ENCODE results near the gene ECE2.

ECE2 gene

DNA sequence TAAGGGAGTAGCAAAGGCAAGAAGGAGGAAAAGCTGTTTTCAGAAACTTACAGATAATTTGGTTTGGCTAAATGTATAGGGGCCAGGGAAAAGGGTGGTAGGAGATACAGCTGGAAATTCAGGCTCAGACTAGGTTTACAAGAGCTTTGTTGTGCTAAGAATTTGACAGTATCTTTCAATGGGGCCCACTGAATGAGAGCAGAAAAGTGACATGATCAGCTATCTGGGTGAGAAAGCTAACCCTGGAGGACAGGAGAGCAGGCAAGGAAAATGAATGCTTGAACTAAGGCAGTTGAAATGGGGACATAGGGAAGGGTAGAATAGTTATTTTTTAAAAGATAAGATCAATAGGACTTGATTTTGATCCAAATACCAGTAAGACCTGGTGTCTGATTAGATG, 35.8 kb downstream of the ECE2 start:
- no peak for FAIRE-seq

DNA sequence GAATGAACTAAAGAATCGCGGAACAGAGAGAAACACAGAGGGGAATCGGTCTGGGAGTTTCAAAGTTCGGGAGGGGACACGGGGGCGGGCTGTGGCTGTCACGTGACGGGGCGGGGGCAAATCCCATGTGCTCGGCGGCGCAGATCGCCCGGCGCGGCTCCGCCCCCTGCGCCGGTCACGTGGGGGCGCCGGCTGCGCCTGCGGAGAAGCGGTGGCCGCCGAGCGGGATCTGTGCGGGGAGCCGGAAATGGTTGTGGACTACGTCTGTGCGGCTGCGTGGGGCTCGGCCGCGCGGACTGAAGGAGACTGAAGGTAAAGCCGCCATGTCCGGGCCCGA, 38.5 kb downstream of the ECE2 start, which contains the start of gene EIF4G1:
EIF4G1 (plus strand) TSS at position 244 of the 337 bp plus-strand sequence. CDS start 1,191 bp downstream, outside the sequence.
- FAIRE-seq (peak; percentile 74), DNase-seq (ENCODE audit: low spot score) (peak; percentile 98)

More for the DNA sequence above, 35.8 kb downstream of the ECE2 start:
- DNase-seq (ENCODE audit: low spot score) = no peak

DNA sequence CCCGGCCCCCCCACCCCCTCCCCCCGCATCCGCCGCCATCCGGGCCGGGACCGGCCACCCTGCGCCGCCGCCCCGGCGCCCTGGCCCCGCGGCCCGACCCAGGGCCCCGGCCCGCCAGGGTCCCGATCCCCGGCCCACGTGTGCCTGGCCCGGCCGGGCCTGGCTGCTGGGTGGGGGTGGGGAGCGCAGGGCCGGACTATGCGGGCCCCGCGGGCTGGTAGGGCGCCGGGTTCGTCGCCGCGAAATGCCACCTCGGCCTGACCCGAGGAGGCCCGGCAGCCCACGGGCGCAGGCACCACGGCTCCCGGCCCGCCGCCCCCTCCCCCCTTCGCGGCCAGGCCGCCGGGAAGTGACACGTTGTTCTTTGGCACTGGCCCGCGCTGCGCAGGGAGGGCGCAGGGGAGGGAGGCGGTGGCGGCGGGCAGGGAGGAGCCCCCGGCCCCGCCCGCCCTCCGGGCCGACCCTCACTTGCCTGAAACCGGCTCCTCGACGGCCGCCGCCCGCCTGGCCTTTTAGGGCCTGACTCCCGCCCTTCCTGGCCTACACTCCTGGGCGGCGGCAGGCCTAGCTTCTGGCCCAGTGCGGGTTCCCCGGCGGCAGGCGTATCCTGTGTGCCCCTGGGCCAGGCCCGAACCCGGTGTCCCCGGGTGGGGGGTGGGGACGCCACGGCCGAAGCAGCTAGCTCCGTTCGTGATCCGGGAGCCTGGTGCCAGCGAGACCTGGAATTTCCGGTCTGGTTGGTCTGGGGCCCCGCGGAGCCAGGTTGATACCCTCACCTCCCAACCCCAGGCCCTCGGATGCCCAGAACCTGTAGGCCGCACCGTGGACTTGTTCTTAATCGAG, 39.1 kb downstream of the ECE2 start:
- peak; percentile 72 for DNase-seq (ENCODE audit: low spot score)
- peak; percentile 53 for FAIRE-seq

DNA sequence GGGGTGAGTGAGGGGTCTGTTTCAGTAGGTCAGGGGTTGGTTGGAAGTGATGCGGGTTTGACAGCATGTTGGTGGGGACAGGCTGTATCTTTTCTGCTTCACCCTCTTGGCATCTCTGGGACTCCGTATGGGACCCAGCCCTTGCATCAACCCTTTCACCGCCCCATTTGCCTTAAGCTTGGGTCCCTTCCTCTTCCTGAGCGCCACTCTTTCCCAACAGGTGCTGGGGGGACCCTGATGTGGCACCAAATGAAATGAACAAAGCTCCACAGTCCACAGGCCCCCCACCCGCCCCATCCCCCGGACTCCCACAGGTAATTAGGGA, 39.7 kb downstream of the ECE2 start:
- DNase-seq (ENCODE audit: low spot score) = no peak
- FAIRE-seq = no peak

- DNase-seq (ENCODE audit: low spot score) (no peak), FAIRE-seq (no peak)
Observed at GRCh38 chr3:184315871-184316661, 40.2 kb downstream of the ECE2 start.

- no peak for DNase-seq (ENCODE audit: low spot score)
- FAIRE-seq = no peak
Observed at GRCh38 chr3:184316792-184317191, 41.0 kb downstream of the ECE2 start.

- FAIRE-seq (no peak), DNase-seq (ENCODE audit: low spot score) (no peak)
Observed at GRCh38 chr3:184317201-184317600, 41.4 kb downstream of the ECE2 start.

DNA sequence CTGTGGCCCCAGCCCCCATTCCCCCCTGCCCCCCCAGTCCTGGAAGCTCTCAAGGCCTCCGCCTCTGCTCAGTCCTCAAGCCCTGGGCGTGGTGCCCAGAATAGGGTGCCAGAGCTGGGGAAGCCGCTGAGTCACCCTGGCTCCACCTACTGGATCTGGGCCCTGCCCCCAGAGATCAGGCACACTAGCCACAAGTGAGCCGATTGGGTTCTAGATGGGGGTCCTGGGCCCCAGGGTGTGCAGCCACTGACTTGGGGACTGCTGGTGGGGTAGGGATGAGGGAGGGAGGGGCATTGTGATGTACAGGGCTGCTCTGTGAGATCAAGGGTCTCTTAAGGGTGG, 44.3 kb downstream of the ECE2 start:
- peak; percentile 98 for DNase-seq (ENCODE audit: low spot score)
- peak; percentile 59 for FAIRE-seq

GRCh38 chr3:184321666-184322065, 45.8 kb downstream of the ECE2 start:
- no peak for FAIRE-seq

DNA sequence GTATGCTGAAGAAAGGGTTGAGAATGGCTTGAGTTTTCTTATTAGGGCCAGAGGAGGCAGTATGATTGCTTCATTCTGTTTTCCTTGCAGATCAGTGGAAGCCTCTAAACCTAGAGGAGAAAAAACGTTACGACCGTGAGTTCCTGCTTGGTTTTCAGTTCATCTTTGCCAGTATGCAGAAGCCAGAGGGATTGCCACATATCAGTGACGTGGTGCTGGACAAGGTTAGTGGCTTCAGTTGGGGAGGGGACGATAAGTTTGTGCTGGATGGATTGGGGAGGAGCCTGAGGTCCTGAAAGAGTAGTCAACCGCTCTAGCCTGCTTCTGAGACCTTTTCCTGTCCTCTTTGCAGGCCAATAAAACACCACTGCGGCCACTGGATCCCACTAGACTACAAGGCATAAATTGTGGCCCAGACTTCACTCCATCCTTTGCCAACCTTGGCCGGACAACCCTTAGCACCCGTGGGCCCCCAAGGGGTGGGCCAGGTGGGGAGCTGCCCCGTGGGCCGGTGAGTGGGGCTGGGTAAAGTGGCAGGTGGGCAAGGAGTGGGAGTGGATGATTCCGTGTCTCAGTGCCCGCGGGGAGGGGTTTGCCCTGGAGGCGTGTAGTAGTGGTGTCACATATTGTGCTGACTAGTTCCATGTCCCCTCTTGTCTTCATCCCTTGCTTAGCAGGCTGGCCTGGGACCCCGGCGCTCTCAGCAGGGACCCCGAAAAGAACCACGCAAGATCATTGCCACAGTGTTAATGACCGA, 47.1 kb downstream of the ECE2 start:
- FAIRE-seq (no peak), DNase-seq (ENCODE audit: low spot score) (no peak)

More at GRCh38 chr3:184321666-184322065, 45.8 kb downstream of the ECE2 start:
- DNase-seq (ENCODE audit: low spot score) = no peak

- no peak for DNase-seq (ENCODE audit: low spot score)
- no peak for FAIRE-seq
Observed at GRCh38 chr3:184323696-184324095, 47.9 kb downstream of the ECE2 start.

- no peak for DNase-seq (ENCODE audit: low spot score)
- FAIRE-seq = no peak
Observed at GRCh38 chr3:184325269-184325668, 49.4 kb downstream of the ECE2 start.

- FAIRE-seq = no peak
Observed at GRCh38 chr3:184325715-184326369, 50.0 kb downstream of the ECE2 start.

GRCh38 chr3:184327171-184327570, 51.3 kb downstream of the ECE2 start:
- FAIRE-seq (no peak), DNase-seq (ENCODE audit: low spot score) (no peak)

More at GRCh38 chr3:184325715-184326369, 50.0 kb downstream of the ECE2 start:
- no peak for DNase-seq (ENCODE audit: low spot score)

DNA sequence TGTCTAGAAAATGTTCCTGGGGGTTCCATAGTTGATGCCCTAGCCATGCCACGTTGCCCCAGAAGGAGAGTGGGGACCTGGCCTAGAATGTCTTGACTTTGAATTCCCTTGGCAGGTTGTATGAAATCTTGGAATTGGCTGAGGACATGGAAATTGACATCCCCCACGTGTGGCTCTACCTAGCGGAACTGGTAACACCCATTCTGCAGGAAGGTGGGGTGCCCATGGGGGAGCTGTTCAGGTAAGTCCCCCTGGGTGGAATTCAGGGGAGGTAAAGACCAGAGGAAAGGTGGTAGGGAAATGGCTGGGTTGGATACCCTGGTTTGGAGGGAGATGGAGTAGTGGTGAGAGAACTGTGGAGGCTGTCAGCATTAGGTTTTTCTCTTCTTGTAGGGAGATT, 52.7 kb downstream of the ECE2 start:
- DNase-seq (ENCODE audit: low spot score) (no peak), FAIRE-seq (no peak)

GRCh38 chr3:184332370-184333090, 56.7 kb downstream of the ECE2 start:
- FAIRE-seq (peak; percentile 13), DNase-seq (ENCODE audit: low spot score) (peak; percentile 51)

- FAIRE-seq = no peak
- no peak for DNase-seq (ENCODE audit: low spot score)
Observed at GRCh38 chr3:184333190-184333589, 57.4 kb downstream of the ECE2 start.

- DNase-seq (ENCODE audit: low spot score) (no peak), FAIRE-seq (no peak)
Observed at GRCh38 chr3:184333700-184334099, 57.9 kb downstream of the ECE2 start.

DNA sequence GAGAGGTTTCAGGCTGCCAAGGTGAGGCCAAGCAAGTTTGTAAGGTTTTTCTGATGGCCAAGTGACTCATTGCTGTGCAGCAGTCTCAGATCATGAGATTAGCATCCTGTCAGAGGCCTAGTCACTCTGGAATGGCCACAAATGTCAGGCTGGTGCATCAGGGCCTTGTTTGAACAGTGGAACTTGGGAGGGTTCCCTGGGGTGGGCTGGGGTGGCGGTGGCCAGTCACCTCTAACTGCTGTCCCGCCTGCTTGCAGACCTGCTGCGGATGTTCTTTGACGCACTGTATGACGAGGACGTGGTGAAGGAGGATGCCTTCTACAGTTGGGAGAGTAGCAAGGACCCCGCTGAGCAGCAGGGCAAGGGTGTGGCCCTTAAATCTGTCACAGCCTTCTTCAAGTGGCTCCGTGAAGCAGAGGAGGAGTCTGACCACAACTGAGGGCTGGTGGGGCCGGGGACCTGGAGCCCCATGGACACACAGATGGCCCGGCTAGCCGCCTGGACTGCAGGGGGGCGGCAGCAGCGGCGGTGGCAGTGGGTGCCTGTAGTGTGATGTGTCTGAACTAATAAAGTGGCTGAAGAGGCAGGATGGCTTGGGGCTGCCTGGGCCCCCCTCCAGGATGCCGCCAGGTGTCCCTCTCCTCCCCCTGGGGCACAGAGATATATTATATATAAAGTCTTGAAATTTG, 58.8 kb downstream of the ECE2 start:
- no peak for DNase-seq (ENCODE audit: low spot score)
- no peak for FAIRE-seq

GRCh38 chr3:184335291-184335660, 59.5 kb downstream of the ECE2 start:
- FAIRE-seq = no peak
- DNase-seq (ENCODE audit: low spot score) = no peak

Data from urothelium cell line (cell line).